HepG2 (cell line): ENCODE results near the gene RSAD2. TPM values are rescaled to one million over a fixed set of nuclear protein-coding genes. Genes with fewer than 3 reads are reported as not detected.

Experiments
- ARNTL ChIP-seq: sonication (generic); formaldehyde crosslinking; IDR thresholded peaks from 2 replicates; pipeline ENCODE4 v1.4.0; 2020; ENCODE audit warnings: mild to moderate bottlenecking, missing genetic modification reagents
- ETS1 ChIP-seq: sonication (generic); formaldehyde crosslinking; IDR thresholded peaks from 2 replicates; pipeline ENCODE4 v1.4.0; 2020; ENCODE audit warnings: missing genetic modification reagents
- MEIS2 ChIP-seq: sonication (generic); formaldehyde crosslinking; IDR thresholded peaks from 2 replicates; pipeline ENCODE4 v1.9.0; 2021; ENCODE audit warnings: mild to moderate bottlenecking, missing genetic modification reagents
- MXD4 ChIP-seq: IDR thresholded peaks from 2 replicates; pipeline ENCODE4 v1.6.1; 2016; ENCODE audit warnings: mild to moderate bottlenecking, missing biosample characterization, missing genetic modification reagents
- PHF20 ChIP-seq: sonication (generic); formaldehyde crosslinking; IDR thresholded peaks from 2 replicates; pipeline ENCODE4 v1.5.0; 2020; ENCODE audit warnings: mild to moderate bottlenecking, missing genetic modification reagents
- PHF5A ChIP-seq: IDR thresholded peaks from one replicate; pipeline ENCODE4 v1.6.1; 2018; ENCODE audit warnings: low read depth, missing genetic modification reagents; ENCODE audit not compliant: unreplicated experiment
- SALL2 ChIP-seq: sonication (generic); formaldehyde crosslinking; IDR thresholded peaks from 2 replicates; pipeline ENCODE4 v1.8.1; 2023; ENCODE audit warnings: mild to moderate bottlenecking, missing genetic modification reagents, inconsistent platforms
- SP140L ChIP-seq: sonication (generic); formaldehyde crosslinking; IDR thresholded peaks from 2 replicates; pipeline ENCODE4 v1.4.0; 2020; ENCODE audit warnings: missing genetic modification reagents, borderline replicate concordance
- ZBTB2 ChIP-seq: sonication (generic); formaldehyde crosslinking; IDR thresholded peaks from 2 replicates; pipeline ENCODE4 v1.8.0; 2022; ENCODE audit warnings: low read depth, missing genetic modification reagents
- ZFP1 ChIP-seq: IDR thresholded peaks from 2 replicates; pipeline ENCODE4 v1.6.1; 2016
- ZNF230 ChIP-seq: sonication (generic); formaldehyde crosslinking; IDR thresholded peaks from 2 replicates; pipeline ENCODE4 v1.4.0; 2020; ENCODE audit warnings: mild to moderate bottlenecking, missing genetic modification reagents
- ZNF605 ChIP-seq: sonication (generic); formaldehyde crosslinking; IDR thresholded peaks from 2 replicates; pipeline ENCODE4 v1.8.0; 2022; ENCODE audit warnings: mild to moderate bottlenecking, missing genetic modification reagents
- ZNF678 ChIP-seq: sonication (generic); formaldehyde crosslinking; IDR thresholded peaks from 2 replicates; pipeline ENCODE4 v1.4.0; 2020; ENCODE audit warnings: mild to moderate bottlenecking, missing genetic modification reagents
- ZNF687 ChIP-seq: sonication (generic); formaldehyde crosslinking; IDR thresholded peaks from 2 replicates; pipeline ENCODE4 v1.5.1; 2020; ENCODE audit warnings: mild to moderate bottlenecking, missing genetic modification reagents, moderate library complexity
- polyA plus RNA-seq, 8 experiments: library from polyadenylated mRNA; depleted of rRNA in 3 of 8; stranded (reverse) in 7 of 8; unstranded in 1 of 8; fragments of >200 nt; fragmentation: Illumina TruSeq in 4 of 8; extraction: Trizol in 4 of 8; gene quantifications; 2 replicates each; pipeline versions ENCODE4 v1.2.1 to v1.2.3, GENCODE V29; 2011 to 2016; ENCODE audit warnings: low read depth in 4 of 8, missing spikeins in 1 of 8, mixed read lengths in 1 of 8; ENCODE audit not compliant: insufficient read depth in 1 of 8
- total RNA-seq, 5 experiments: library from RNA; depleted of rRNA; stranded (reverse); fragments of >200 nt; fragmentation: Illumina TruSeq; extraction: Trizol; gene quantifications; 2 replicates each; pipeline ENCODE4 v1.2.3, GENCODE V29; 2016; ENCODE audit warnings: low read depth in 1 of 5
- TF ChIP-seq, protein P1 (sequence below): IDR thresholded peaks from 2 replicates; pipeline ENCODE4 v1.6.1; 2012; ENCODE audit warnings: low read depth, low read length, improper control_type of control experiment

Gene RSAD2
- total and polyA plus RNA-seq, 2 of the 13 experiments (the other 11 are each of a cell fraction or from before 2014, with no cell fraction given): 0.11 TPM; not detected in 1

DNA sequence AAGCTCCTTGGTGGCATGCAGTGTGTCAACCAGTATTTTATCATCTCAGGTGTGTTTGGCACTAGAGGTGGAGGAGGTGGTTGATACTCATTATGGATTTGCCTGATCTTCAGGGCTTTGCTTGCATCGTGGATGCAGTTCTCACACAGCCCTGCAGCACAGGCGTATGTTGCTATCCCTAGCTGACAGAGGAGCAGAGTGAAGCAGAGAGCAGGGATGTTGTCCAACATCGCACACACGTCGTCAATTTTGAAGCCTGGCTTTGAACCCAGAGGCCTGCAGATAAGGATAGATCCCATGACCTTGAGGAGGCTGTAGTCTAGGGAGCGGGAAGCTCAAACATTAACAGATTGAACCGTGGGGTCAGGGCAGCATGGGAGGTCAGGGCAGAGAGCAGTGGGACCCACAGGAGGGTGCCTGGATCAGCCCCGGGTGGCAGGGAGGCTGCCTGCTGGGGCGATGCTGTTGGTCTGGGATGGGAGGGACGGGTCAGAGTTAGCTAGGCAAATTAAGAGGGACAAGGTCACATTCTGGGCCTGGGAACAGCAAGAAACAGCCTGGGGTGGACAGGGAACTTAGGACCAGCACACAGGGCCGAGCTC, 43.8 kb downstream of the RSAD2 start (continued):
- TF ChIP-seq ZNF687 (CRISPR knock-in tag) (peak; percentile 90), SP140L (no peak; the same call in 1 of the 2 replicates), ZBTB2 (0 out of 2 replicates have a peak, but pooled peaks have one; percentile 48), PHF20 (no peak), ZNF605 (CRISPR knock-in tag) (peak; percentile 66; the same call in 1 of the 2 replicates), ZNF678 (no peak), MXD4 (CRISPR knock-in tag) (peak; percentile 64; the same call in 1 of the 2 replicates), PHF5A (no peak), MEIS2 (peak; percentile 90), ZNF230 (peak; percentile 89), ZFP1 (CRISPR knock-in tag) (peak; percentile 86; the same call in 1 of the 2 replicates), ETS1 (no peak), SALL2 (CRISPR knock-in tag) (no peak; the same call in 1 of the 2 replicates), ARNTL (CRISPR knock-in tag) (peak; percentile 77)
- TF ChIP-seq, protein P1, sequence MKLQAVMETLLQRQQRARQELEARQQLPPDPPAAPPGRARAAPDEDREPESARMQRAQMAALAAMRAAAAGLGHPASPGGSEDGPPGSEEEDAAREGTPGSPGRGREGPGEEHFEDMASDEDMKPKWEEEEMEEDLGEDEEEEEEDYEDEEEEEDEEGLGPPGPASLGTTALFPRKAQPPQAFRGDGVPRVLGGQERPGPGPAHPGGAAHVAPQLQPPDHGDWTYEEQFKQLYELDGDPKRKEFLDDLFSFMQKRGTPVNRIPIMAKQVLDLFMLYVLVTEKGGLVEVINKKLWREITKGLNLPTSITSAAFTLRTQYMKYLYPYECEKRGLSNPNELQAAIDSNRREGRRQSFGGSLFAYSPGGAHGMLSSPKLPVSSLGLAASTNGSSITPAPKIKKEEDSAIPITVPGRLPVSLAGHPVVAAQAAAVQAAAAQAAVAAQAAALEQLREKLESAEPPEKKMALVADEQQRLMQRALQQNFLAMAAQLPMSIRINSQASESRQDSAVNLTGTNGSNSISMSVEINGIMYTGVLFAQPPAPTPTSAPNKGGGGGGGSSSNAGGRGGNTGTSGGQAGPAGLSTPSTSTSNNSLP: 0 out of 2 replicates have a peak, but pooled peaks have one; percentile 27
